ENCODE results near the gene OCIAD2. TPM values are rescaled to one million over a fixed set of nuclear protein-coding genes. Genes with fewer than 3 reads are reported as not detected.
"Not testable (repeated sequence)": the region's sequence is repeated elsewhere in the genome, so short reads cannot be mapped to it uniquely, and the experiment has no call there.

The OCIAD2 gene
- total RNA-seq, 1 donor: 20.3 TPM

- no peak for TF ChIP-seq CTCF (IDR thresholded peaks at IDR 0.05; ENCODE audit: insufficient read depth, low read length)
- DNase-seq (ENCODE audit: low read depth): no peak
- no peak overlapping the region for H3K4me3 ChIP-seq (ENCODE audit: low read depth, low read length)
These were observed 51.6 kb downstream of the OCIAD2 start for GRCh38 chr4:48854982-48855381.

GRCh38 chr4:48854395-48854683, 52.2 kb downstream of the OCIAD2 start:
- DNase-seq (ENCODE audit: low read depth): no peak
- TF ChIP-seq CTCF (IDR thresholded peaks at IDR 0.05; ENCODE audit: insufficient read depth, low read length): no peak
- H3K4me3 ChIP-seq (ENCODE audit: low read depth, low read length): no peak overlapping the region

GRCh38 chr4:48853604-48854394, 52.8 kb downstream of the OCIAD2 start:
- DNase-seq (ENCODE audit: low read depth): no peak
- H3K4me3 ChIP-seq (ENCODE audit: low read depth, low read length): no peak overlapping the region
- no peak for TF ChIP-seq CTCF (IDR thresholded peaks at IDR 0.05; ENCODE audit: insufficient read depth, low read length)

GRCh38 chr4:48851651-48852050, 54.9 kb downstream of the OCIAD2 start:
- H3K4me3 ChIP-seq (ENCODE audit: low read depth, low read length): no peak overlapping the region

GRCh38 chr4:48848799-48849198, 57.8 kb downstream of the OCIAD2 start:
- not testable (repeated sequence) for DNase-seq (ENCODE audit: low read depth); H3K4me3 ChIP-seq (ENCODE audit: low read depth, low read length)

More at GRCh38 chr4:48851651-48852050, 54.9 kb downstream of the OCIAD2 start:
- no peak for DNase-seq (ENCODE audit: low read depth)
- no peak for TF ChIP-seq CTCF (IDR thresholded peaks at IDR 0.05; ENCODE audit: insufficient read depth, low read length)

GRCh38 chr4:48844843-48845242, 61.7 kb downstream of the OCIAD2 start:
- no peak for DNase-seq (ENCODE audit: low read depth)
- no peak overlapping the region for H3K4me3 ChIP-seq (ENCODE audit: low read depth, low read length)
- TF ChIP-seq CTCF (IDR thresholded peaks at IDR 0.05; ENCODE audit: insufficient read depth, low read length): no peak

GRCh38 chr4:48841045-48841827, 65.3 kb downstream of the OCIAD2 start:
- no peak for DNase-seq (ENCODE audit: low read depth)
- TF ChIP-seq CTCF (IDR thresholded peaks at IDR 0.05; ENCODE audit: insufficient read depth, low read length): no peak

More at GRCh38 chr4:48841045-48841827, 65.3 kb downstream of the OCIAD2 start:
- no peak overlapping the region for H3K4me3 ChIP-seq (ENCODE audit: low read depth, low read length)
